GM23338 (cell line): ENCODE data around the gene GPR50. TPM values are rescaled to one million over a fixed set of nuclear protein-coding genes. Genes with fewer than 3 reads are reported as not detected.

Experiments
- ATAC-seq: fragments of 200-7000 bp; cut with Tn5 transposase; 3 replicates; pipeline ENCODE4 v1.9.1; 2020
- DNase-seq: peaks from one replicate; pipeline ENCODE4 v3.0.0-alpha.2; 2015; ENCODE audit warnings: low spot score
- H2AFZ ChIP-seq: fragments of 200-600 bp; sonication (generic); 2 replicates; pipeline ENCODE4 v1.8.0; 2016; ENCODE audit warnings: antibody characterized with exemption, mild to moderate bottlenecking, moderate library complexity
- H3F3A ChIP-seq: fragments of 200-600 bp; sonication (generic); replicated peaks from 2 replicates; pipeline ENCODE4 v1.8.0; 2017; ENCODE audit warnings: antibody characterized with exemption, mixed run types, low read depth
- H3K27ac ChIP-seq: fragments of 200-600 bp; sonication (generic); 2 replicates; pipeline ENCODE4 v1.6.1; 2016; ENCODE audit warnings: low read depth
- H3K27me3 ChIP-seq: fragments of 200-600 bp; sonication (generic); 2 replicates; pipeline ENCODE4 v1.8.0; 2016; ENCODE audit warnings: mild to moderate bottlenecking, mixed run types, moderate library complexity; ENCODE audit not compliant: insufficient read depth
- H3K36me3 ChIP-seq: fragments of 200-600 bp; sonication (generic); 2 replicates; pipeline ENCODE4 v1.8.0; 2016; ENCODE audit warnings: mild to moderate bottlenecking; ENCODE audit not compliant: insufficient read depth
- H3K4me1 ChIP-seq: fragments of 200-600 bp; sonication (generic); 2 replicates; pipeline ENCODE4 v1.8.0; 2016; ENCODE audit warnings: mild to moderate bottlenecking, moderate library complexity; ENCODE audit not compliant: insufficient read depth
- H3K4me2 ChIP-seq: fragments of 200-600 bp; sonication (generic); 2 replicates; pipeline ENCODE4 v1.7.1; 2017; ENCODE audit warnings: mixed run types
- H3K4me3 ChIP-seq: fragments of 200-600 bp; sonication (generic); 2 replicates; pipeline ENCODE4 v1.6.1; 2016; ENCODE audit warnings: mixed run types
- H3K79me2 ChIP-seq: fragments of 200-600 bp; sonication (generic); replicated peaks from 2 replicates; pipeline ENCODE4 v1.8.0; 2017; ENCODE audit warnings: mild to moderate bottlenecking; ENCODE audit not compliant: insufficient read depth
- H3K9me2 ChIP-seq: fragments of 200-600 bp; sonication (generic); 2 replicates; pipeline ENCODE4 v1.8.0; 2017; ENCODE audit not compliant: insufficient read depth
- H4K20me1 ChIP-seq: fragments of 200-600 bp; sonication (generic); replicated peaks from 2 replicates; pipeline ENCODE4 v1.8.0; 2017; ENCODE audit warnings: mild to moderate bottlenecking; ENCODE audit not compliant: insufficient read depth
- H3K27ac Mint-ChIP-seq: 2 replicates; pipeline ENCODE4 v1.8.0; 2020; ENCODE audit warnings: inconsistent platforms, mild to moderate bottlenecking, moderate library complexity, mixed read lengths
- H3K27me3 Mint-ChIP-seq: 3 replicates; pipeline ENCODE4 v1.8.0; 2022; ENCODE audit warnings: low read depth, mild to moderate bottlenecking, moderate library complexity, mixed read lengths, inconsistent platforms; ENCODE audit not compliant: insufficient read depth, poor library complexity
- H3K36me3 Mint-ChIP-seq: 3 replicates; pipeline ENCODE4 v1.8.0; 2021; ENCODE audit warnings: low read depth, mild to moderate bottlenecking, inconsistent platforms, moderate library complexity, mixed read lengths
- H3K4me1 Mint-ChIP-seq: 3 replicates; pipeline ENCODE4 v1.8.0; 2020; ENCODE audit warnings: mild to moderate bottlenecking, inconsistent platforms, mixed read lengths
- H3K4me3 Mint-ChIP-seq: 3 replicates; pipeline ENCODE4 v1.8.0; 2021; ENCODE audit warnings: moderate library complexity, mild to moderate bottlenecking, inconsistent platforms, mixed read lengths
- H3K9me3 Mint-ChIP-seq: 3 replicates; pipeline ENCODE4 v1.8.0; 2020; ENCODE audit warnings: moderate library complexity, mild to moderate bottlenecking, inconsistent platforms, mixed read lengths
- CREB1 ChIP-seq: fragments of 250-450 bp; sonication (Bioruptor Pico); IDR thresholded peaks from 2 replicates; pipeline ENCODE4 v1.5.0; 2020; ENCODE audit warnings: low read depth, mild to moderate bottlenecking, moderate library complexity
- CTCF ChIP-seq, 2 experiments: fragments of 200-600 bp in 1 of 2; sonication (generic) in 1 of 2; conservative IDR thresholded peaks; 2 replicates each; pipeline versions ENCODE4 v1.5.1 to v1.6.1; 2016 to 2017; ENCODE audit warnings: antibody characterized with exemption in 2 of 2, low read depth in 2 of 2, mild to moderate bottlenecking in 2 of 2, moderate library complexity in 1 of 2
- ETS1 ChIP-seq: IDR thresholded peaks from 2 replicates; pipeline ENCODE4 v1.6.1; 2016; ENCODE audit warnings: antibody characterized with exemption
- EZH2 ChIP-seq: fragments of 200-600 bp; sonication (generic); IDR thresholded peaks from one replicate; pipeline ENCODE4 v1.8.0; 2017; ENCODE audit warnings: antibody characterized with exemption, mild to moderate bottlenecking, low read depth; ENCODE audit not compliant: unreplicated experiment
- EZH2phosphoT487 ChIP-seq: fragments of 200-600 bp; sonication (generic); IDR thresholded peaks from one replicate; pipeline ENCODE4 v1.8.1; 2018; ENCODE audit warnings: antibody characterized with exemption; ENCODE audit not compliant: unreplicated experiment
- JUNB ChIP-seq: IDR thresholded peaks from one replicate; pipeline ENCODE4 v1.6.1; 2016; ENCODE audit warnings: antibody characterized with exemption; ENCODE audit not compliant: unreplicated experiment
- NANOG ChIP-seq: IDR thresholded peaks from 2 replicates; pipeline ENCODE4 v1.6.1; 2016; ENCODE audit warnings: antibody characterized with exemption, borderline replicate concordance
- POLR2AphosphoS5 ChIP-seq: IDR thresholded peaks from 2 replicates; pipeline ENCODE4 v1.6.1; 2016; ENCODE audit warnings: antibody characterized with exemption, low read depth
- REST ChIP-seq: IDR thresholded peaks from one replicate; pipeline ENCODE4 v1.6.1; 2018; ENCODE audit warnings: antibody characterized with exemption; ENCODE audit not compliant: unreplicated experiment
- STAT1 ChIP-seq: IDR thresholded peaks from one replicate; pipeline ENCODE4 v1.6.1; 2016; ENCODE audit warnings: antibody characterized with exemption; ENCODE audit not compliant: unreplicated experiment
- ZNF114 ChIP-seq: fragments of 250-450 bp; sonication (Bioruptor Pico); IDR thresholded peaks from 2 replicates; pipeline ENCODE4 v1.5.0; 2020; ENCODE audit warnings: mild to moderate bottlenecking, moderate library complexity
- ZNF331 ChIP-seq: fragments of 250-450 bp; sonication (Bioruptor Pico); IDR thresholded peaks from 2 replicates; pipeline ENCODE4 v1.5.0; 2020; ENCODE audit warnings: low read depth, mild to moderate bottlenecking, moderate library complexity
- ZNF462 ChIP-seq: fragments of 250-450 bp; sonication (Bioruptor Pico); IDR thresholded peaks from 2 replicates; pipeline ENCODE4 v1.5.0; 2020; ENCODE audit warnings: mild to moderate bottlenecking, moderate library complexity
- polyA plus RNA-seq: library from polyadenylated mRNA; unstranded; fragments of >200 nt; fragmentation: Nextera tagmentation; extraction: Ambion mirVana; gene quantifications from 2 replicates; pipeline ENCODE4 v1.2.1, GENCODE V29; 2016
- total RNA-seq: library from RNA; depleted of rRNA; stranded (reverse); fragments of >200 nt; shearing (Covaris generic); gene quantifications from 2 replicates; pipeline ENCODE4 v1.2.3, GENCODE V29; 2014

The GPR50 gene
- total and polyA plus RNA-seq, 2 experiments from 2014 or later = 0.59 to 1.5 TPM

GRCh38 chrX:151206871-151207270 is 30.5 kb downstream of the GPR50 start:
- no peak overlapping the region for H3K4me2 ChIP-seq
- Mint-ChIP-seq H3K4me1 (no peaks in the 10 kb centered on the region), H3K27ac (no peak overlapping the region), H3K27me3 (peaks cover 2% of the 10 kb centered on the region), H3K4me3 (no peak overlapping the region), H3K9me3 (no peaks in the 10 kb centered on the region; the same call in 2 of the 3 replicates), H3K36me3 (no peaks in the 10 kb centered on the region)
- no peaks in the 10 kb centered on the region for H3K4me1 ChIP-seq
- ATAC-seq (no peak), DNase-seq (no peak)
- no peak overlapping the region for H3K27ac ChIP-seq
- H3K27me3 ChIP-seq = no peaks in the 10 kb centered on the region
- no peaks in the 10 kb centered on the region for H3K9me2 ChIP-seq
- H4K20me1 ChIP-seq = no peaks in the 10 kb centered on the region
- no peak for TF ChIP-seq NANOG
- TF ChIP-seq REST = no peak
- no peak for TF ChIP-seq CREB1 (CRISPR knock-in tag)
- no peak for TF ChIP-seq JUNB
- no peak for TF ChIP-seq CTCF (conservative IDR thresholded peaks at IDR 0.05; ENCODE audit: low read depth in 2 of 2)
- no peak for TF ChIP-seq EZH2phosphoT487
- TF ChIP-seq ZNF114 = no peak
- no peak for TF ChIP-seq ZNF462 (CRISPR knock-in tag)
- no peak for TF ChIP-seq EZH2
- no peak for TF ChIP-seq ETS1
- TF ChIP-seq ZNF331 (CRISPR knock-in tag) = no peak
- TF ChIP-seq STAT1 = no peak
- no peak for TF ChIP-seq POLR2AphosphoS5
- H2AFZ ChIP-seq = no peak overlapping the region
- H3F3A ChIP-seq = no peaks in the 10 kb centered on the region
- no peak overlapping the region for H3K4me3 ChIP-seq
- no peaks in the 10 kb centered on the region for H3K36me3 ChIP-seq
- H3K79me2 ChIP-seq = no peaks in the 10 kb centered on the region
